ENCODE data around the gene CCDC126. TPM values are rescaled to one million over a fixed set of nuclear protein-coding genes. Genes with fewer than 3 reads are reported as not detected.

CCDC126 gene
- total and polyA plus RNA-seq, 9 of the 15 experiments (the other 6 are each of a cell fraction or from before 2014, with no cell fraction given): 3.0 to 16.2 (median 5.2) TPM

GRCh38 chr7:23594879-23595604, 2.1 kb upstream of the CCDC126 start:
- H3K27ac ChIP-seq (ENCODE audit: extremely low read depth, low read depth, low read length): no peak overlapping the region
- BruUV-seq (replicated peaks): no TSS peak
- in situ Hi-C loops (cut with MboI) (no loop called here), intact Hi-C loops (cut with micrococcal nuclease) (no loop called here)
- no peaks in the 10 kb centered on the region for H4K20me1 ChIP-seq (replicated peaks; ENCODE audit: control insufficient read depth, insufficient read depth, low read length)
- H2AFZ ChIP-seq (ENCODE audit: low read depth, low read length): peak overlapping the region; percentile 11
- peaks cover 15 to 25% of the 10 kb centered on the region in 2 experiments for H3K4me1 ChIP-seq (replicated peaks in 1 of 2; ENCODE audit: control insufficient read depth in 2 of 2, insufficient read depth in 2 of 2, low read length in 2 of 2)
- H3K36me3 ChIP-seq (ENCODE audit: control insufficient read depth, insufficient read depth, low read length): no peaks in the 10 kb centered on the region
- H3K27me3 ChIP-seq (ENCODE audit: control insufficient read depth in 2 of 2, insufficient read depth in 2 of 2, low read length in 2 of 2): no peaks in the 10 kb centered on the region
- H3K4me2 ChIP-seq (ENCODE audit: insufficient read depth, low read length): no peak overlapping the region
- ATAC-seq (no peak), FAIRE-seq (peak; percentile 65), DNase-seq (ENCODE audit: extremely low read depth in 1 of 4, low spot score in 3 of 4) (peak in 2 of 4 experiments; percentile 32 to 40)
- no peaks in the 10 kb centered on the region; the same call in 1 of the 2 replicates for H3K9me3 ChIP-seq (replicated peaks; ENCODE audit: control insufficient read depth, insufficient read depth, low read depth, low read length)
- no peak overlapping the region for H3K4me3 ChIP-seq
- no peak overlapping the region for H3K9ac ChIP-seq (ENCODE audit: insufficient read depth in 1 of 2, low read depth in 2 of 2, low read length in 2 of 2)
- H3K9me1 ChIP-seq (ENCODE audit: control insufficient read depth, insufficient read depth, low read length): no peaks in the 10 kb centered on the region
- ChIA-PET POLR2A (interaction anchor here (0.6 to 1.6 kb wide), 2 partner anchors 10 kb away, joined by 3 to 4 read pairs; no protein-coding TSS in a partner anchor), CTCF (ENCODE audit: low intra/inter-chr PET ratio) (no interaction called here)
- no peaks in the 10 kb centered on the region for H3K79me2 ChIP-seq (ENCODE audit: control insufficient read depth, insufficient read depth, low read length)
- peak; percentile 83 for TF ChIP-seq DDX20 (tag; IDR thresholded peaks at IDR 0.05; ENCODE audit: low read depth)
- TF ChIP-seq HES1 (IDR thresholded peaks at IDR 0.05; ENCODE audit: low read depth): no peak
- no peak for TF ChIP-seq ZNF280A (IDR thresholded peaks at IDR 0.05; ENCODE audit: low read depth, partially characterized antibody)
- peak; percentile 5; the same call in 1 of the 2 replicates for TF ChIP-seq NFE2L1 (tag; IDR thresholded peaks at IDR 0.05; ENCODE audit: borderline replicate concordance, low read depth)
- TF ChIP-seq, protein P1, sequence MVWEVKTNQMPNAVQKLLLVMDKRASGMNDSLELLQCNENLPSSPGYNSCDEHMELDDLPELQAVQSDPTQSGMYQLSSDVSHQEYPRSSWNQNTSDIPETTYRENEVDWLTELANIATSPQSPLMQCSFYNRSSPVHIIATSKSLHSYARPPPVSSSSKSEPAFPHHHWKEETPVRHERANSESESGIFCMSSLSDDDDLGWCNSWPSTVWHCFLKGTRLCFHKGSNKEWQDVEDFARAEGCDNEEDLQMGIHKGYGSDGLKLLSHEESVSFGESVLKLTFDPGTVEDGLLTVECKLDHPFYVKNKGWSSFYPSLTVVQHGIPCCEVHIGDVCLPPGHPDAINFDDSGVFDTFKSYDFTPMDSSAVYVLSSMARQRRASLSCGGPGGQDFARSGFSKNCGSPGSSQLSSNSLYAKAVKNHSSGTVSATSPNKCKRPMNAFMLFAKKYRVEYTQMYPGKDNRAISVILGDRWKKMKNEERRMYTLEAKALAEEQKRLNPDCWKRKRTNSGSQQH (CRISPR knock-in tag; IDR thresholded peaks at IDR 0.05): no peak
- TF ChIP-seq ZNF584 (CRISPR knock-in tag; IDR thresholded peaks at IDR 0.05; ENCODE audit: low read depth): peak; percentile 68; the same call in 1 of the 2 replicates
- peak; percentile 86; the same call in 1 of the 2 replicates for TF ChIP-seq KLF6 (CRISPR knock-in tag; IDR thresholded peaks at IDR 0.05; ENCODE audit: borderline replicate concordance)
- 0 out of 2 replicates have a peak, but pooled peaks have one; percentile 26 for TF ChIP-seq PYGO2 (tag; IDR thresholded peaks at IDR 0.05)
- TF ChIP-seq MBD2 (IDR thresholded peaks at IDR 0.05; ENCODE audit: borderline replicate concordance, low read depth): no peak
- no peak for TF ChIP-seq FOXK1 (CRISPR knock-in tag; IDR thresholded peaks at IDR 0.05; ENCODE audit: borderline replicate concordance)
- no peak for TF ChIP-seq U2AF2 (optimal IDR thresholded peaks at IDR 0.05; ENCODE audit: low read depth, low read length)
- peak; percentile 42; the same call in 1 of the 2 replicates for TF ChIP-seq ZNF668 (CRISPR knock-in tag; IDR thresholded peaks at IDR 0.05)
- peak in 2 of 3 experiments; percentile 22 to 28 for TF ChIP-seq YY1 (IDR thresholded peaks at IDR 0.05; ENCODE audit: borderline replicate concordance in 1 of 3, control insufficient read depth in 1 of 3, extremely low read depth in 1 of 3, insufficient read depth in 3 of 3, insufficient read length in 1 of 3, insufficient replicate concordance in 2 of 3, low read depth in 1 of 3, low read length in 2 of 3)
- no peak for TF ChIP-seq HDAC1 (IDR thresholded peaks at IDR 0.05)
- TF ChIP-seq, protein P2, sequence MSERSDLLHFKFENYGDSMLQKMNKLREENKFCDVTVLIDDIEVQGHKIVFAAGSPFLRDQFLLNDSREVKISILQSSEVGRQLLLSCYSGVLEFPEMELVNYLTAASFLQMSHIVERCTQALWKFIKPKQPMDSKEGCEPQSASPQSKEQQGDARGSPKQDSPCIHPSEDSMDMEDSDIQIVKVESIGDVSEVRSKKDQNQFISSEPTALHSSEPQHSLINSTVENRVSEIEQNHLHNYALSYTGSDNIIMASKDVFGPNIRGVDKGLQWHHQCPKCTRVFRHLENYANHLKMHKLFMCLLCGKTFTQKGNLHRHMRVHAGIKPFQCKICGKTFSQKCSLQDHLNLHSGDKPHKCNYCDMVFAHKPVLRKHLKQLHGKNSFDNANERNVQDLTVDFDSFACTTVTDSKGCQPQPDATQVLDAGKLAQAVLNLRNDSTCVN (CRISPR knock-in tag; IDR thresholded peaks at IDR 0.05): no peak
- TF ChIP-seq KLF1 (tag; IDR thresholded peaks at IDR 0.05): no peak
